Ovary (tissue), 9 donors: Measurements from ENCODE around the gene MBNL1. TPM values are rescaled to one million over a fixed set of nuclear protein-coding genes. Genes with fewer than 3 reads are reported as not detected.

ENCODE experiments used
- DNase-seq, 5 donors: peaks; one replicate each; pipeline ENCODE4 v3.0.0-alpha.2; 2019 to 2020
- H3K27ac ChIP-seq, 2 donors: fragments of 200-600 bp; one replicate each; pipeline versions ENCODE4 v1.5.1 to v1.8.0; 2019 to 2022
- H3K27me3 ChIP-seq: fragments of 200-600 bp; one replicate; pipeline ENCODE4 v1.8.0; 2022
- H3K36me3 ChIP-seq: fragments of 200-600 bp; sonication (generic); one replicate; pipeline ENCODE4 v1.5.1; 2019
- H3K4me1 ChIP-seq: one replicate; pipeline ENCODE4 v1.8.1; 2013; ENCODE audit warnings: mild to moderate bottlenecking, moderate library complexity; ENCODE audit not compliant: insufficient read depth
- H3K4me3 ChIP-seq: fragments of 200-600 bp; sonication (generic); one replicate; pipeline ENCODE4 v1.5.1; 2017
- H3K9me3 ChIP-seq, 2 donors: fragments of 200-600 bp in 1 of 2; sonication (generic) in 1 of 2; one replicate each; pipeline versions ENCODE4 v1.5.1 to v1.8.1; 2013 to 2019; ENCODE audit warnings: mild to moderate bottlenecking in 1 of 2, moderate library complexity in 1 of 2
- CTCF ChIP-seq, 3 donors: fragments of 450-650 bp in 2 of 3; fragments of 200-600 bp in 1 of 3; IDR thresholded peaks; one replicate each; pipeline versions ENCODE4 v1.5.1 to v1.8.0; 2016 to 2022; ENCODE audit warnings: antibody characterized with exemption in 3 of 3, mild to moderate bottlenecking in 1 of 3
- EP300 ChIP-seq: sonication (generic); formaldehyde crosslinking; IDR thresholded peaks from one replicate; pipeline ENCODE4 v1.6.1; 2017; ENCODE audit warnings: antibody characterized with exemption
- POLR2A ChIP-seq: fragments of 450-650 bp; IDR thresholded peaks from one replicate; pipeline ENCODE4 v1.6.1; 2017; ENCODE audit warnings: antibody characterized with exemption, mild to moderate bottlenecking, moderate library complexity
- WGBS, 3 donors: extraction: QIAGEN DNeasy Blood & Tissue Kit in 1 of 3; methylation state at CpG; one replicate each; pipeline versions ENCODE4 v1.1.5 to v1.1.7; 2013 to 2017; 5-methylcytosine and 5-hydroxymethylcytosine counted together
- intact Hi-C, 4 donors: fragments of 100-400 bp; cut with DNase I; formaldehyde crosslinking; loops; one replicate each; pipeline versions ENCODE4 v1.11.0 to v1.15.1; 2022 to 2023
- polyA plus RNA-seq, 2 donors: library from polyadenylated mRNA; stranded (reverse); fragments of 200-250 nt in 1 of 2; fragments of 350-450 nt in 1 of 2; fragmentation: Illumina TruSeq in 1 of 2; extraction: RNeasy Lipid Tissue Mini Kit (QIAGEN cat#74804) in 1 of 2; gene quantifications; one replicate each; pipeline ENCODE4 v1.2.3, GENCODE V29; 2013 to 2014
- total RNA-seq, 7 donors: library from RNA; depleted of rRNA in 2 of 7; stranded (reverse); fragments of >200 nt in 2 of 7; fragmentation: NEBNext Ultra II Directional in 3 of 7; extraction: Animal tissue kit (Norgen Biotek cat#: 25700) in 3 of 7; gene quantifications; one replicate each; pipeline versions ENCODE4 v1.1.0 to v1.2.4, GENCODE V29; 2016 to 2023
- donor health status: DM: no; HTN: no; CAD: no; lungs with moderate emphysema.
- donor health status: DM: no; HTN: no; CAD: no.
- donor health status: Bipolar disorder and iron deficiency.
- donor health status: DM: yes; HTN: yes; CAD: no.
- donor health status: DM: no; HTN: no; CAD: no.
- donor health status: DM: yes; HTN: yes; CAD: no.

The MBNL1 gene
- total and polyA plus RNA-seq, 9 donors = 39.7 to 152 (median 123) TPM

GRCh38 chr3:152443212-152444023 is 174.7 kb downstream of the MBNL1 start:
- H3K27me3 ChIP-seq = no peaks in the 10 kb centered on the region
- no peaks in the 10 kb centered on the region for H3K4me1 ChIP-seq
- DNase-seq = no peak
- H3K36me3 ChIP-seq = no peaks in the 10 kb centered on the region
- no peak overlapping the region for H3K4me3 ChIP-seq
- TF ChIP-seq CTCF (IDR thresholded peaks at IDR 0.05) = no peak
- TF ChIP-seq POLR2A = no peak
- TF ChIP-seq EP300 = no peak
- WGBS, 3 donors = 46 to 58% (median 56%) methylated on average over 3 of the region's 3 CpGs
- H3K27ac ChIP-seq = no peak overlapping the region
- intact Hi-C loops = loop anchor here in 1 of 4 donors (10.0 kb wide), 1 partner anchor 179 kb away; the partner anchor contains the start of gene MBNL1
- no peaks in the 10 kb centered on the region for H3K9me3 ChIP-seq

- Histone ChIP-seq H3K27ac (no peak overlapping the region), H3K27me3 (no peaks in the 10 kb centered on the region), H3K4me3 (no peak overlapping the region), H3K9me3 (no peaks in the 10 kb centered on the region), H3K36me3 (no peaks in the 10 kb centered on the region), H3K4me1 (no peaks in the 10 kb centered on the region)
- intact Hi-C loops = loop anchor here in 1 of 4 donors (10.0 kb wide), 1 partner anchor 179 kb away; the partner anchor contains the start of gene MBNL1
- 20 to 24% (median 23%) methylated on average over 8 of the region's 8 CpGs for WGBS, 3 donors
- TF ChIP-seq POLR2A (no peak), CTCF (IDR thresholded peaks at IDR 0.05) (peak; percentile 48 to 76 (median 57)), EP300 (no peak)
- no peak for DNase-seq
Observed at GRCh38 chr3:152444029-152444641, 175.4 kb downstream of the MBNL1 start.

- intact Hi-C loops = loop anchor here in 1 of 4 donors (10.0 kb wide), 1 partner anchor 180 kb away; the partner anchor contains the start of gene MBNL1
- DNase-seq = no peak
- Histone ChIP-seq H3K4me3 (no peak overlapping the region), H3K9me3 (no peaks in the 10 kb centered on the region), H3K27me3 (no peaks in the 10 kb centered on the region), H3K4me1 (no peaks in the 10 kb centered on the region), H3K36me3 (no peaks in the 10 kb centered on the region), H3K27ac (no peak overlapping the region)
- TF ChIP-seq CTCF (IDR thresholded peaks at IDR 0.05) (no peak), POLR2A (no peak), EP300 (no peak)
- WGBS, 3 donors = 71 to 80% (median 76%) methylated on average over 6 of the region's 6 CpGs
Observed at GRCh38 chr3:152445212-152445611, 176.5 kb downstream of the MBNL1 start.

- no peak overlapping the region for H3K4me3 ChIP-seq
- no peaks in the 10 kb centered on the region for H3K9me3 ChIP-seq
- no peak for TF ChIP-seq CTCF (IDR thresholded peaks at IDR 0.05)
- no peak for TF ChIP-seq POLR2A
- no peak for TF ChIP-seq EP300
- no peaks in the 10 kb centered on the region for H3K4me1 ChIP-seq
- no peaks in the 10 kb centered on the region for H3K36me3 ChIP-seq
- 64 to 73% (median 67%) methylated on average over 7 of the region's 7 CpGs for WGBS, 3 donors
- no peak overlapping the region for H3K27ac ChIP-seq
- H3K27me3 ChIP-seq = no peaks in the 10 kb centered on the region
- peak in 4 of 5 donors; percentile 26 to 47 (median 34) for DNase-seq
- intact Hi-C loops = loop anchor here in 1 of 4 donors (10.0 kb wide), 1 partner anchor 182 kb away; the partner anchor contains the start of gene MBNL1
Observed at GRCh38 chr3:152446495-152446894, 177.8 kb downstream of the MBNL1 start.
